Measurements from ENCODE around the gene NOS3. TPM values are rescaled to one million over a fixed set of nuclear protein-coding genes. Genes with fewer than 3 reads are reported as not detected.

NOS3 gene
- total and polyA plus RNA-seq, 9 of the 15 experiments (the other 6 are each of a cell fraction or from before 2014, with no cell fraction given): 1.1 to 121 (median 23.6) TPM

DNA sequence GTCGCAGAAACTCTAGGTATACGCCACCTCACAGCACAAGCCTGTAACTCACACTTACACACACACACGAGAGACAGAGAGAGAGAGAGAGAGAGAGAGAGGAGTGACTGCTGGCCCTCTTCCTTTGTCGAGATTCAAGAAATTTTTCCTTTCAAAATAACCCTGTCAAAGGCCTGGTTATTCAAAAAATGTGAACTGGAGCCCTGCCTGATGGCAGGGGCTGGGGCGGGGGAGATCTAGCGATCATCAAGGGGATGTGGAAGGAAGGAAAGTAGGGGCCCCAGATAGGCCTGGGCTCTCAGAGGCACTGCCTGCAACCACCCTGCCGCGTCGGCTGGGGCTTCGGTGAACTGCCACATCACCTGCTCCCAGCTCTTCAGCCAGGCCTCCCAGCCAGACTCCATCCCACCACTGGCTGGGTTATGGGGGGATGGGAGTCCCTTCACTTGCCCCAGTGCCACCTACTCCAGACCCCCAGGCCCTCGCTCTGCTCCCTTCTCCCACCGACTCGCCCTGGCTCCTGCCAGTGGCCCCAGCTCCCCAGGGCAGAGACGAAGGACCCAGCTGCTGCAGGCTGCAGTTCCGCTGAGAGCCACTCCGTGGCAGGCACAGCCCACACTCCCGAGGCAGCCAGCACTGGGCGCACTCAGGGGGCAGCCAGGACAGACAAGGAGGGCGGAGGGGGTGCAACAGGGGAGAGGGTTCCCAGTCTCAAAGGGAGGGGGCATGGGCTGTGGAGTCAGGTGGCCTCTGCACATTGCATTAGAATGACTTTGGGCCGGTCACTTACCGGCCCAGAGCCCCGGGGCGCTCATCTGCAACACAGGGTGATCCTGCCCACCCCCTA, 28.0 kb upstream of the NOS3 start (continued):
- TF ChIP-seq, protein P1, sequence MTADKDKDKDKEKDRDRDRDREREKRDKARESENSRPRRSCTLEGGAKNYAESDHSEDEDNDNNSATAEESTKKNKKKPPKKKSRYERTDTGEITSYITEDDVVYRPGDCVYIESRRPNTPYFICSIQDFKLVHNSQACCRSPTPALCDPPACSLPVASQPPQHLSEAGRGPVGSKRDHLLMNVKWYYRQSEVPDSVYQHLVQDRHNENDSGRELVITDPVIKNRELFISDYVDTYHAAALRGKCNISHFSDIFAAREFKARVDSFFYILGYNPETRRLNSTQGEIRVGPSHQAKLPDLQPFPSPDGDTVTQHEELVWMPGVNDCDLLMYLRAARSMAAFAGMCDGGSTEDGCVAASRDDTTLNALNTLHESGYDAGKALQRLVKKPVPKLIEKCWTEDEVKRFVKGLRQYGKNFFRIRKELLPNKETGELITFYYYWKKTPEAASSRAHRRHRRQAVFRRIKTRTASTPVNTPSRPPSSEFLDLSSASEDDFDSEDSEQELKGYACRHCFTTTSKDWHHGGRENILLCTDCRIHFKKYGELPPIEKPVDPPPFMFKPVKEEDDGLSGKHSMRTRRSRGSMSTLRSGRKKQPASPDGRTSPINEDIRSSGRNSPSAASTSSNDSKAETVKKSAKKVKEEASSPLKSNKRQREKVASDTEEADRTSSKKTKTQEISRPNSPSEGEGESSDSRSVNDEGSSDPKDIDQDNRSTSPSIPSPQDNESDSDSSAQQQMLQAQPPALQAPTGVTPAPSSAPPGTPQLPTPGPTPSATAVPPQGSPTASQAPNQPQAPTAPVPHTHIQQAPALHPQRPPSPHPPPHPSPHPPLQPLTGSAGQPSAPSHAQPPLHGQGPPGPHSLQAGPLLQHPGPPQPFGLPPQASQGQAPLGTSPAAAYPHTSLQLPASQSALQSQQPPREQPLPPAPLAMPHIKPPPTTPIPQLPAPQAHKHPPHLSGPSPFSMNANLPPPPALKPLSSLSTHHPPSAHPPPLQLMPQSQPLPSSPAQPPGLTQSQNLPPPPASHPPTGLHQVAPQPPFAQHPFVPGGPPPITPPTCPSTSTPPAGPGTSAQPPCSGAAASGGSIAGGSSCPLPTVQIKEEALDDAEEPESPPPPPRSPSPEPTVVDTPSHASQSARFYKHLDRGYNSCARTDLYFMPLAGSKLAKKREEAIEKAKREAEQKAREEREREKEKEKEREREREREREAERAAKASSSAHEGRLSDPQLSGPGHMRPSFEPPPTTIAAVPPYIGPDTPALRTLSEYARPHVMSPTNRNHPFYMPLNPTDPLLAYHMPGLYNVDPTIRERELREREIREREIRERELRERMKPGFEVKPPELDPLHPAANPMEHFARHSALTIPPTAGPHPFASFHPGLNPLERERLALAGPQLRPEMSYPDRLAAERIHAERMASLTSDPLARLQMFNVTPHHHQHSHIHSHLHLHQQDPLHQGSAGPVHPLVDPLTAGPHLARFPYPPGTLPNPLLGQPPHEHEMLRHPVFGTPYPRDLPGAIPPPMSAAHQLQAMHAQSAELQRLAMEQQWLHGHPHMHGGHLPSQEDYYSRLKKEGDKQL (CRISPR knock-in tag; IDR thresholded peaks at IDR 0.05; ENCODE audit: borderline replicate concordance): no peak
- TF ChIP-seq SMAD3 (CRISPR knock-in tag; conservative IDR thresholded peaks at IDR 0.05) (no peak), SAFB (IDR thresholded peaks at IDR 0.05; ENCODE audit: borderline replicate concordance, low read depth, low read length) (no peak), ZNF408 (CRISPR knock-in tag; IDR thresholded peaks at IDR 0.05; ENCODE audit: low read depth) (no peak), CAMTA2 (CRISPR knock-in tag; conservative IDR thresholded peaks at IDR 0.05) (no peak; the same call in 1 of the 2 replicates), MYBL2 (IDR thresholded peaks at IDR 0.05; ENCODE audit: low read depth) (no peak), MYBL2 (CRISPR knock-in tag; IDR thresholded peaks at IDR 0.05; ENCODE audit: borderline replicate concordance) (no peak), ZNF354B (CRISPR knock-in tag; IDR thresholded peaks at IDR 0.05) (no peak), SMARCA4 (IDR thresholded peaks at IDR 0.05) (0 out of 2 replicates have a peak, but pooled peaks have one; percentile 12), NFE2 (IDR thresholded peaks at IDR 0.05; ENCODE audit: low read depth) (peak; percentile 45)
- TF ChIP-seq, protein P2, sequence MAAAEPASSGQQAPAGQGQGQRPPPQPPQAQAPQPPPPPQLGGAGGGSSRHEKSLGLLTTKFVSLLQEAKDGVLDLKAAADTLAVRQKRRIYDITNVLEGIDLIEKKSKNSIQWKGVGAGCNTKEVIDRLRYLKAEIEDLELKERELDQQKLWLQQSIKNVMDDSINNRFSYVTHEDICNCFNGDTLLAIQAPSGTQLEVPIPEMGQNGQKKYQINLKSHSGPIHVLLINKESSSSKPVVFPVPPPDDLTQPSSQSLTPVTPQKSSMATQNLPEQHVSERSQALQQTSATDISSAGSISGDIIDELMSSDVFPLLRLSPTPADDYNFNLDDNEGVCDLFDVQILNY (CRISPR knock-in tag; IDR thresholded peaks at IDR 0.05): no peak
- TF ChIP-seq, protein P3, sequence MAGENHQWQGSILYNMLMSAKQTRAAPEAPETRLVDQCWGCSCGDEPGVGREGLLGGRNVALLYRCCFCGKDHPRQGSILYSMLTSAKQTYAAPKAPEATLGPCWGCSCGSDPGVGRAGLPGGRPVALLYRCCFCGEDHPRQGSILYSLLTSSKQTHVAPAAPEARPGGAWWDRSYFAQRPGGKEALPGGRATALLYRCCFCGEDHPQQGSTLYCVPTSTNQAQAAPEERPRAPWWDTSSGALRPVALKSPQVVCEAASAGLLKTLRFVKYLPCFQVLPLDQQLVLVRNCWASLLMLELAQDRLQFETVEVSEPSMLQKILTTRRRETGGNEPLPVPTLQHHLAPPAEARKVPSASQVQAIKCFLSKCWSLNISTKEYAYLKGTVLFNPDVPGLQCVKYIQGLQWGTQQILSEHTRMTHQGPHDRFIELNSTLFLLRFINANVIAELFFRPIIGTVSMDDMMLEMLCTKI (IDR thresholded peaks at IDR 0.05; ENCODE audit: partially characterized antibody): no peak
- TF ChIP-seq, protein P4, sequence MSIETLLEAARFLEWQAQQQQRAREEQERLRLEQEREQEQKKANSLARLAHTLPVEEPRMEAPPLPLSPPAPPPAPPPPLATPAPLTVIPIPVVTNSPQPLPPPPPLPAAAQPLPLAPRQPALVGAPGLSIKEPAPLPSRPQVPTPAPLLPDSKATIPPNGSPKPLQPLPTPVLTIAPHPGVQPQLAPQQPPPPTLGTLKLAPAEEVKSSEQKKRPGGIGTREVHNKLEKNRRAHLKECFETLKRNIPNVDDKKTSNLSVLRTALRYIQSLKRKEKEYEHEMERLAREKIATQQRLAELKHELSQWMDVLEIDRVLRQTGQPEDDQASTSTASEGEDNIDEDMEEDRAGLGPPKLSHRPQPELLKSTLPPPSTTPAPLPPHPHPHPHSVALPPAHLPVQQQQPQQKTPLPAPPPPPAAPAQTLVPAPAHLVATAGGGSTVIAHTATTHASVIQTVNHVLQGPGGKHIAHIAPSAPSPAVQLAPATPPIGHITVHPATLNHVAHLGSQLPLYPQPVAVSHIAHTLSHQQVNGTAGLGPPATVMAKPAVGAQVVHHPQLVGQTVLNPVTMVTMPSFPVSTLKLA (conservative IDR thresholded peaks at IDR 0.05): no peak
- TF ChIP-seq, protein P5, sequence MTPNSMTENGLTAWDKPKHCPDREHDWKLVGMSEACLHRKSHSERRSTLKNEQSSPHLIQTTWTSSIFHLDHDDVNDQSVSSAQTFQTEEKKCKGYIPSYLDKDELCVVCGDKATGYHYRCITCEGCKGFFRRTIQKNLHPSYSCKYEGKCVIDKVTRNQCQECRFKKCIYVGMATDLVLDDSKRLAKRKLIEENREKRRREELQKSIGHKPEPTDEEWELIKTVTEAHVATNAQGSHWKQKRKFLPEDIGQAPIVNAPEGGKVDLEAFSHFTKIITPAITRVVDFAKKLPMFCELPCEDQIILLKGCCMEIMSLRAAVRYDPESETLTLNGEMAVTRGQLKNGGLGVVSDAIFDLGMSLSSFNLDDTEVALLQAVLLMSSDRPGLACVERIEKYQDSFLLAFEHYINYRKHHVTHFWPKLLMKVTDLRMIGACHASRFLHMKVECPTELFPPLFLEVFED (CRISPR knock-in tag; conservative IDR thresholded peaks at IDR 0.05): peak; percentile 35; the same call in 1 of the 2 replicates

Data from K562 (cell line).